ENCODE results near the gene CXorf49.
"Not testable (repeated sequence)": the region's sequence is repeated elsewhere in the genome, so short reads cannot be mapped to it uniquely, and the experiment has no call there.

Gene CXorf49

GRCh38 chrX:71718185-71718584, at the start of gene CXorf49:
Gene CXorf49 (minus strand): TSS chrX:71718285. CDS start chrX:71718151, 134 bp downstream.
- H3K27ac Mint-ChIP-seq, H3K36me3 Mint-ChIP-seq, H3K4me3 Mint-ChIP-seq, H3K4me1 Mint-ChIP-seq, H3K9me3 Mint-ChIP-seq, H3K27me3 Mint-ChIP-seq: not testable (repeated sequence)

DNA sequence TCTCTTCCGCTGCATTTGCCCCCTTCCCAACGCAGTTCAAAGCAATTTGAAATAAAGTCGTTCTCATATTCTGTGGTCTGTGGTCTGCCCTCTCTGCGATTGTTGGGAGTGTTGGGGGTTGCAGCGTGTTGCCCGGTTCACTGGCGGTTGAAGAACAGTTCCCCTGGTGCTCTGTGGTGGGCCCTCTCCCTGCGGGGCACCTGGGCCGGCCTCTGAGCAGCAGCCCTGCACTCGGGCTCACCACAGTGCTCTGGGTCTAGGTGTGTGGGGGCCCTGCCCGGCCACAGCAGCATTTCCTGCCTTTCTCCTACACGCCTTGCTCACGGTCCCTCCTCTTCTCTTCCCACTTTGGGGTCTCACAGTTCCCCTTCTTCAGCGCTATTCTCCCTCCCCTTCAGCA, 49.0 kb upstream of the CXorf49 start:
- not testable (repeated sequence) for H3K27ac Mint-ChIP-seq, H3K4me1 Mint-ChIP-seq, H3K4me3 Mint-ChIP-seq, H3K27me3 Mint-ChIP-seq, H3K36me3 Mint-ChIP-seq, H3K9me3 Mint-ChIP-seq

GRCh38 chrX:71765613-71766012, 47.5 kb upstream of the CXorf49 start:
- not testable (repeated sequence) for H3K9me3 Mint-ChIP-seq

DNA sequence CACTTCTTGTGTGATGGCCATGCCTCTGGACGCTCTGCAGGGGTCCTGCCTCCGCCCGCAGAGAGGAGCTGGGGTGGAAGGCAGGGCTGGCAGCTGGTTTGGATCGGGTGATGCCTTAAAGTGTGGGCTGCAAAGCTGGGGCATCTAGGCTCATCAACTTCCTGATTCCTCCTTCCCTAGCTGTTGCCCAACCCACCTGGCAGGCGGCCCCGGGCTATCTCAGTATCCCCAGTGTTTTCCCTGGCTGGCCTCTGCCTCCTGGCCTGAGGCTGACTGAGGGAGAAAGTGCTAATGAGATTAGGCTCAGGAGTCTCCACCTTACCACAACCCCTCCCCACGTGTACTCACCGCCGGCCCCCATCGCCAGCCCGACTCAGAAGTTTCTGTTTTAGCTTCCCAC, 46.7 kb upstream of the CXorf49 start:
- H3K9me3 Mint-ChIP-seq, H3K4me3 Mint-ChIP-seq, H3K36me3 Mint-ChIP-seq, H3K27me3 Mint-ChIP-seq, H3K4me1 Mint-ChIP-seq, H3K27ac Mint-ChIP-seq: not testable (repeated sequence)

More at GRCh38 chrX:71765613-71766012, 47.5 kb upstream of the CXorf49 start:
- H3K36me3 Mint-ChIP-seq, H3K4me3 Mint-ChIP-seq, H3K27me3 Mint-ChIP-seq, H3K4me1 Mint-ChIP-seq, H3K27ac Mint-ChIP-seq: not testable (repeated sequence)

DNA sequence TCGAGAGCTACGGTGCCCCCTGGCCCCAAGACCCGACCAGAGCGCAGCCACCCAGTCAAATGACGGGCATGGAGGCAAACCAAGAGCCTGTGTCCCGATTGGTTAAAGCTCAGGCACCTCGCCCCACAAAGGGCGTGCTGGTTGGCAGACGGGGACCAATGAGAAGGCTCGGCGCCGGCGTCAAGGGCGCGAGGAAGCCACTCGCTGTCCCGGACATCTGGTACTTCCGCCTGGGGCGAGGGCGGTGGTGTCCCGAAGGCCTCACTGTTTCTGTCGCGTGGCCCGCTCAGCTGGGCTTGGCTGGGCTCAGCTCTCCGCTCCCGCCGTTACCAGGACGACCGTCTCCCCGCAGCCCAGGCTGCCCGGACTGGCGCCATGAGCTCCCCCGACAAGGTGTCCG, 45.0 kb upstream of the CXorf49 start, which contains the start of gene CXorf49B:
CXorf49B (plus strand) TSS at position 301 of the 400 bp plus-strand sequence; CDS start at position 376, 75 bp downstream.
- not testable (repeated sequence) for H3K36me3 Mint-ChIP-seq, H3K9me3 Mint-ChIP-seq, H3K4me1 Mint-ChIP-seq, H3K27ac Mint-ChIP-seq, H3K27me3 Mint-ChIP-seq, H3K4me3 Mint-ChIP-seq

GRCh38 chrX:71760688-71761281, 42.7 kb upstream of the CXorf49 start:
- not testable (repeated sequence) for H3K27ac Mint-ChIP-seq

DNA sequence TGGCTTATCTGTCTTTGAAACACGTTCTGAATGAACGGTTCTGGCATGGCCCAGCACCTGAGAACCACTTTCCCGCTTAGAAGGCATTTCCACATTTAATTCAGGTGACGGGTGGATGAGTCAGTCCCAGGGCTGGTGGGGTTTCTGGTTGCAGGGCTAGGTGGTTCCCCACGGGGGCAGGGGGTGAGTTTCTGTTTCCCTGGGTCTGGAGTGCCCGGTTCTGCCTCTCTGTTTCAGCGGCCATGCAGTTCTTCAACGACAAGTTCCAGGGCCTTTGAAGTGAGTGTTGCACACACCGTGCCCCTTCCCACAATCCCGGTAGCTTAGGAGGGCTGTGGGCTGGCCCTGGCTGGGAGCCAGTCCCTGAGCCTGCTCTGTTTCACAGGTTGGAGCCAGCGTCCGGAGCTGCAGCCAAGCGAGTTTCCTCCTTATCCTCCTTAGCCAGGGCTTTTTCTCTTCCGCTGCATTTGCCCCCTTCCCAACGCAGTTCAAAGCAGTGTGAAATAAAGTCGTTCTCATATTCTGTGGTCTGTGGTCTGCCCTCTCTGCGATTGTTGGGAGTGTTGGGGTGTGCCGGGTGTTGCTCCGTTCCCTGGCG, 2.3 kb upstream of the CXorf49 start:
- H3K36me3 Mint-ChIP-seq, H3K27ac Mint-ChIP-seq, H3K4me1 Mint-ChIP-seq, H3K4me3 Mint-ChIP-seq, H3K9me3 Mint-ChIP-seq, H3K27me3 Mint-ChIP-seq: not testable (repeated sequence)

More at GRCh38 chrX:71760688-71761281, 42.7 kb upstream of the CXorf49 start:
- not testable (repeated sequence) for H3K36me3 Mint-ChIP-seq, H3K27me3 Mint-ChIP-seq, H3K9me3 Mint-ChIP-seq, H3K4me1 Mint-ChIP-seq, H3K4me3 Mint-ChIP-seq

DNA sequence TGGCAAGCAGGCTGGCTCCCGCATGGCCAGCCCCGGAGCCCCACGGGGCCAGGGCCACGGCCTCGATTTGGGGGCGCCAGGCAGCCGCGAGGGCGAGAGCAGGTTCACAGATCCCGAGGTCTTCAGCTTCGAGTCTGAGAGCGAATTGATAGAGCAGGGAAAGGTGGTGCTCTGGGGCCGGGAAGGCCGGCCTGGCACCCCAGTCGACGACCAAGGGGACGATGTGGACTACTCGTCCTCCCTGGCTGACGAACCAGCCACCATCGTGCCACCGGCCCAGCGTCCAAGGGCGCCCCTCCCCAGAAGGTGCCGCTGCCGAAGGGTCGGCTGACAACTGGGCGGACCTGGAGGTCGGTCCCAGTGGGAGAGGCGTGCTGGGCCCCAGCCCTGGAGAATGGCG, 1.1 kb upstream of the CXorf49 start:
- H3K27me3 Mint-ChIP-seq, H3K27ac Mint-ChIP-seq, H3K9me3 Mint-ChIP-seq, H3K36me3 Mint-ChIP-seq, H3K4me1 Mint-ChIP-seq, H3K4me3 Mint-ChIP-seq: not testable (repeated sequence)

GRCh38 chrX:71716323-71716722, 1.8 kb downstream of the CXorf49 start:
- not testable (repeated sequence) for H3K27me3 Mint-ChIP-seq, H3K27ac Mint-ChIP-seq, H3K4me3 Mint-ChIP-seq, H3K36me3 Mint-ChIP-seq, H3K4me1 Mint-ChIP-seq, H3K9me3 Mint-ChIP-seq

DNA sequence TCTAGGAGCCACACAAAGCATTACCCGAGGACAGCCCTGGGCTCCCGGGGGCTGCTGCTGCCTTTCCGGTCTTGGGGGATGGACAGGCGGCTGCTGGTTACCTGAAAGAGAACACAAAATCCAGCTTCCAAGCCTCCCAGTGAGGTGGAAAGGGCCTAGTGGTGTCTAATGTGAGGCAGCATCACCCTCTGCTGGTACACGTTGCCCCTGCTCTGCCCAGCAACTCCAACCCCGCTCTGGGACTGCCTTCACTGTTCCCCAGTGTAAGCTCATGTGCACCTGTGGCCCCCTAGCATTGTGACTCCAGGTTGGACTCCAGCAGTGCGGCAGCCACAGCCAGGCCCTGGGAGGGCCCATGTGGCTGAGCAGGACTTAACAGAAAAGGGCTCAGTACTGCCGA, 2.5 kb downstream of the CXorf49 start:
- not testable (repeated sequence) for H3K27me3 Mint-ChIP-seq

GRCh38 chrX:71714064-71714463, 4.0 kb downstream of the CXorf49 start:
- not testable (repeated sequence) for H3K27me3 Mint-ChIP-seq, H3K4me1 Mint-ChIP-seq, H3K9me3 Mint-ChIP-seq, H3K27ac Mint-ChIP-seq, H3K36me3 Mint-ChIP-seq, H3K4me3 Mint-ChIP-seq

More for the DNA sequence above, 2.5 kb downstream of the CXorf49 start:
- not testable (repeated sequence) for H3K27ac Mint-ChIP-seq, H3K4me1 Mint-ChIP-seq, H3K9me3 Mint-ChIP-seq, H3K36me3 Mint-ChIP-seq, H3K4me3 Mint-ChIP-seq

- not testable (repeated sequence) for H3K4me3 Mint-ChIP-seq, H3K9me3 Mint-ChIP-seq, H3K27me3 Mint-ChIP-seq, H3K36me3 Mint-ChIP-seq, H3K4me1 Mint-ChIP-seq, H3K27ac Mint-ChIP-seq
These were observed 15.2 kb downstream of the CXorf49 start for GRCh38 chrX:71702853-71703252.

DNA sequence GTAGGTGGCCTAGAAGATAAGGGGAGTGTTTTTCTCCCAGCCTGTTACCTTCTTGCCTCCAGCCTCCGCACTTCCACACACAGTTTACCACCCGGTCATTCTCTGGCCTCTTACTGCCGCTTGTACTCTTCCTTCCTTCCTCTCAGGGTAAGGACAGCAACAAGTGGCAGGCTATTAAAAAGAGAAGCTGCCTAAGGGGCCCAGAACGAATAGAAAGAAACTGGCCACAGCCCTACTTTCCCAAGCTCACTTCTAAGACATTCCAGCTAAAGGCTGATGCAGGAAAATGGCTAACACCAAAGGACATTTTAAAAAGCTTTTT, 19.1 kb downstream of the CXorf49 start:
- not testable (repeated sequence) for H3K4me1 Mint-ChIP-seq, H3K27me3 Mint-ChIP-seq, H3K27ac Mint-ChIP-seq, H3K4me3 Mint-ChIP-seq, H3K9me3 Mint-ChIP-seq, H3K36me3 Mint-ChIP-seq

DNA sequence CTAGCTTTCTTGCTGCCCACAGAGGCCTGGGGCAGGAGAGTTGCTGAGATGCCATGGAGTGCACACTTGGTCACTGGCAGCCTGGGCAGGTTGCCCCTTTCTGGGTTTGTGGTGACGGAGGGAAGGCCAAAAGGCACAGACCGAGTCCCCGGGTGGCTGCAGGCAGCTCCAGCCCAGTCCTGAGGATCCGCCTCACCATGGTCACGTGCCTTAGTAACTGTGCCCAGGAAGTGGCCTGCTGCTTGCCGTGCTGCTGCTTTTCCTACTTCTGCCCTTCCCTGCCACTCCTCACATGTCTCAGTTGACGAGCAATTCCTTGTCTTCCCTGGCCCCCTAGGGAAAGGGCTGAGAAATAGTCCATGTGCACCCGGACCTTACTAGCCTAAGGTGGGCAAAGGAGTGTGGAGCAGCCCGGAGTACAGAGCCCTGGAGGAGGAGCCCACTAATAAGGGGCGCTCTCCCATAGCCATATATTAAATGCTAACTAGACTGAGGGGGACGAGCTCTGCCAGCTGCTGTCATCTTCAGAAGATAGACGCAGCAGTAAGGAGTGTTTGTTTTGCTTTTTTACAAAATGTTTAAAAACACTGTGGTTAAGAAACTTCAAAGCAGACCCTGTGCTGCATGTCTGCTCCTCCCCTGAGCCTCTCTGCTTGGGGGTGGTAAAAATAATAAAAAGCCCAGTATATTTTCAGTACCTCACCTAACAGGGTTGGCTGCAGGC, 19.6 kb downstream of the CXorf49 start:
- H3K27me3 Mint-ChIP-seq, H3K9me3 Mint-ChIP-seq, H3K4me3 Mint-ChIP-seq, H3K27ac Mint-ChIP-seq, H3K36me3 Mint-ChIP-seq, H3K4me1 Mint-ChIP-seq: not testable (repeated sequence)

DNA sequence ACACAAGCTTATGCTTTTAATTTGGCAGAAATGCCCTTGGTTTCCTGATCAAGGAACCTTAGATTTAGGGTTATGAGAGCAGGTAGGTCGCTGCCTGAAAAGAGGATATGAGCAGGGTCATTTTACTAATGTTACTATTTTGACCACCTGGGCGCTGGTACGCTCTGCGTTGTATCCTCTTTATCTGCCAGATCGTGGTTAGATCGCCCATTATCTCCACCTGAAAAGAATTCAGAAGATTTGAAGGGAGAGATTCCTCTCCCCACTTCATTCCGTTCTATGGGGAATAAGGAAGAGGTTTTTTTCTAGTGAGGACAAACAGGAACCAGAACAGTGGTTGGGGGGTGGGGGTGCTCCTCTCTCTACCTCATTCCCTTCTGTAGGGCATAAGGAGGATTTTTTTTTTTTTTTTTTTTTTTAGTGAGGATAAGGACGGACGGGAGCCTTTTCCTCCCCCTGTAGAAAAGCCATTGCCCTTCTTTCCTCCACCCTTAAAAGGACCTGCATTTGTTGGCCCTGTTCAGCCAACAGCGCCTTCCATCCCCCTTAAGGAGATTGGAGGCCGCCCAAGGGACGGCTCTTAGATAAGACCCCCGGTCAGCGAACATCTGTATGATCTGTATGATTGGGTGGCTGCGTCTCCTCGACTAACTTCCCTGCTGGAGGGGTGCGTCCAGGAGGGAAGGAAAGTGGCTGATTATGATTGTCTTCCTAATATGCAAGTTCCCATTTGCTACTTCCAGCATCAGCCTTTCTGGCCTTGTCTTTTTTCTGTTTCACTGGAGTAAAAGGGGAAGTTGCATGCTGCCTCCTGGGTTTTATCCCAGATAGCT, 20.4 kb downstream of the CXorf49 start:
- H3K27me3 Mint-ChIP-seq, H3K36me3 Mint-ChIP-seq, H3K27ac Mint-ChIP-seq, H3K4me3 Mint-ChIP-seq, H3K4me1 Mint-ChIP-seq, H3K9me3 Mint-ChIP-seq: not testable (repeated sequence)

Measured in activated naive CD4-positive, alpha-beta T cell treated with anti-CD3 and anti-CD28 coated beads, Interleukin-2, amount 50 U/mL, for 24 hours (primary cell).